A549 (cell line): ENCODE results near the gene BCLAF1. TPM values are rescaled to one million over a fixed set of nuclear protein-coding genes. Genes with fewer than 3 reads are reported as not detected.

Experiments
- ATAC-seq, 2 experiments: fragments of 200-7000 bp in 1 of 2; fragments of >200 bp in 1 of 2; cut with Nextera tagmentation in 1 of 2; cut with Tn5 transposase in 1 of 2; 3 replicates each; pipeline versions ENCODE4 v1.8.0 to v1.9.1; 2018 to 2020; ENCODE audit warnings: mild to moderate bottlenecking in 1 of 2, moderate library complexity in 1 of 2
- CTCF ChIA-PET: fragments of 300-600 bp; sonication (Branson Sonifier 250); formaldehyde crosslinking; extraction: SDS; loops from one replicate; lab custom pipeline; 2021; ENCODE audit warnings: antibody characterized with exemption, inconsistent platforms; lab: Yijun Ruan, JAX
- POLR2A ChIA-PET: fragments of 350-600 bp; formaldehyde crosslinking; extraction: SDS; loops from one replicate; lab custom pipeline; 2021; ENCODE audit warnings: antibody characterized with exemption, inconsistent platforms; lab: Yijun Ruan, JAX
- DNase-seq, 2 experiments: peaks; one replicate each; pipeline versions ENCODE4 v3.0.0 to v3.0.0-alpha.2; 2011 to 2016; ENCODE audit warnings: low read depth in 1 of 2, low spot score in 1 of 2
- FAIRE-seq: peaks from 2 replicates; lab custom pipeline; 2011; peaks lifted over from hg19 to GRCh38; lab: Jason Lieb, UNC
- H3K27ac ChIP-seq, 2 experiments: fragments of >200 bp; sonication (Bioruptor Twin); formaldehyde crosslinking; 3 replicates each; pipeline ENCODE4 v1.5.1; 2016 to 2017
- H3K4me1 ChIP-seq: fragments of >200 bp; sonication (Bioruptor Twin); formaldehyde crosslinking; 3 replicates; pipeline ENCODE4 v1.6.1; 2016
- H3K4me2 ChIP-seq: fragments of >200 bp; sonication (Bioruptor Twin); formaldehyde crosslinking; 3 replicates; pipeline ENCODE4 v1.6.1; 2016
- H3K4me3 ChIP-seq: fragments of >200 bp; sonication (Bioruptor Twin); formaldehyde crosslinking; 3 replicates; pipeline ENCODE4 v1.5.1; 2016
- H3K9me3 ChIP-seq: fragments of >200 bp; sonication (Bioruptor Twin); formaldehyde crosslinking; 3 replicates; pipeline ENCODE4 v1.6.1; 2016
- CHD2 ChIP-seq: fragments of 150-350 bp; IDR thresholded peaks from 2 replicates; pipeline ENCODE4 v1.6.1; 2014; ENCODE audit warnings: low read length; ENCODE audit not compliant: partially characterized antibody
- EHF ChIP-seq: fragments of 250-450 bp; sonication (Bioruptor Pico); IDR thresholded peaks from 2 replicates; pipeline ENCODE4 v1.5.0; 2020; ENCODE audit warnings: mild to moderate bottlenecking
- FOSL2 ChIP-seq, 2 experiments: fragments of 450-650 bp in 1 of 2; fragments of >200 bp in 1 of 2; sonication (Bioruptor Twin) in 1 of 2; formaldehyde crosslinking; IDR thresholded peaks; 2 replicates each; pipeline versions ENCODE4 v1.5.0 to v1.6.1; 2016 to 2020; ENCODE audit warnings: mild to moderate bottlenecking in 1 of 2, moderate library complexity in 1 of 2
- HDAC2 ChIP-seq: fragments of 200-600 bp; sonication (generic); IDR thresholded peaks from 2 replicates; pipeline ENCODE4 v1.6.1; 2016
- HOXA7 ChIP-seq: fragments of 250-450 bp; sonication (Bioruptor Pico); IDR thresholded peaks from 2 replicates; pipeline ENCODE4 v1.5.0; 2020; ENCODE audit warnings: mild to moderate bottlenecking, moderate library complexity
- HOXB5 ChIP-seq: fragments of 250-450 bp; sonication (Bioruptor Pico); IDR thresholded peaks from 2 replicates; pipeline ENCODE4 v1.5.0; 2020; ENCODE audit warnings: mild to moderate bottlenecking, moderate library complexity
- JUN ChIP-seq, 2 experiments: fragments of >200 bp; sonication (Bioruptor Twin); formaldehyde crosslinking; IDR thresholded peaks; 2 replicates in 1 of 2; 3 replicates in 1 of 2; pipeline ENCODE4 v1.6.1; 2016 to 2017
- MAFK ChIP-seq: fragments of 450-650 bp; IDR thresholded peaks from 2 replicates; pipeline ENCODE4 v1.6.1; 2014; ENCODE audit not compliant: partially characterized antibody
- MAZ ChIP-seq: fragments of 150-350 bp; IDR thresholded peaks from 2 replicates; pipeline ENCODE4 v1.6.1; 2014; ENCODE audit warnings: antibody characterized with exemption, low read depth, low read length, borderline replicate concordance
- NFE2L2 ChIP-seq: fragments of 150-350 bp; conservative IDR thresholded peaks from 2 replicates; pipeline ENCODE4 v1.6.1; 2014; ENCODE audit warnings: low read length
- NPAS2 ChIP-seq: fragments of 250-450 bp; sonication (Bioruptor Pico); IDR thresholded peaks from 2 replicates; pipeline ENCODE4 v1.8.0; 2022; ENCODE audit warnings: mild to moderate bottlenecking, moderate library complexity, borderline replicate concordance
- NR3C1 ChIP-seq: fragments of >200 bp; sonication (Bioruptor Twin); formaldehyde crosslinking; IDR thresholded peaks from 3 replicates; pipeline ENCODE4 v1.6.1; 2017
- PHF8 ChIP-seq: fragments of 200-600 bp; sonication (generic); IDR thresholded peaks from 2 replicates; pipeline ENCODE4 v1.6.1; 2016; ENCODE audit warnings: low read depth, mild to moderate bottlenecking, antibody characterized with exemption, moderate library complexity, borderline replicate concordance
- RAD21 ChIP-seq, 2 experiments: fragments of >200 bp in 1 of 2; sonication (Bioruptor Twin) in 1 of 2; formaldehyde crosslinking in 1 of 2; IDR thresholded peaks in 1 of 2; conservative IDR thresholded peaks in 1 of 2; 2 replicates in 1 of 2; 3 replicates in 1 of 2; pipeline ENCODE4 v1.6.1; 2012 to 2018; ENCODE audit warnings: inconsistent platforms in 1 of 2
- SREBF2 ChIP-seq: fragments of 450-650 bp; IDR thresholded peaks from 2 replicates; pipeline ENCODE4 v1.6.1; 2014; ENCODE audit warnings: mild to moderate bottlenecking, moderate library complexity
- ZFP36 ChIP-seq: fragments of 450-650 bp; IDR thresholded peaks from 2 replicates; pipeline ENCODE4 v1.6.1; 2014; ENCODE audit warnings: borderline replicate concordance; ENCODE audit not compliant: partially characterized antibody
- WGBS: methylation state at CpG from one replicate; pipeline ENCODE4 v1.1.6; 2017; ENCODE audit errors: missing lambda C conversion rate; 5-methylcytosine and 5-hydroxymethylcytosine counted together
- polyA plus RNA-seq, 4 experiments: library from polyadenylated mRNA; depleted of rRNA in 3 of 4; stranded (reverse); fragments of >200 nt; fragmentation: RNase III in 1 of 4; extraction: RNeasy Plus Mini Kit Qiagen cat#74134 plus additional on column Dnase treatment in 1 of 4; gene quantifications; 2 replicates in 3 of 4; 3 replicates in 1 of 4; pipeline ENCODE4 v1.2.3, GENCODE V29; 2011 to 2017
- TF ChIP-seq, protein P1 (sequence below): fragments of 250-450 bp; sonication (Bioruptor Pico); IDR thresholded peaks from 2 replicates; pipeline ENCODE4 v1.5.0; 2020; ENCODE audit warnings: low read depth, mild to moderate bottlenecking, moderate library complexity
- TF ChIP-seq, protein P2 (sequence below): fragments of 200-600 bp; sonication (generic); IDR thresholded peaks from 2 replicates; pipeline ENCODE4 v1.6.1; 2016; ENCODE audit warnings: antibody characterized with exemption, mild to moderate bottlenecking, moderate library complexity
- TF ChIP-seq, protein P3 (sequence below): fragments of >200 bp; sonication (Bioruptor Twin); formaldehyde crosslinking; IDR thresholded peaks from 3 replicates; pipeline ENCODE4 v1.5.1; 2016
- TF ChIP-seq, protein P4 (sequence below): IDR thresholded peaks from 2 replicates; pipeline ENCODE4 v1.6.1; 2012

BCLAF1 gene
- polyA plus RNA-seq, 2 of the 4 experiments (the other 2 are of a cell fraction): 96.0 to 122 TPM

DNA sequence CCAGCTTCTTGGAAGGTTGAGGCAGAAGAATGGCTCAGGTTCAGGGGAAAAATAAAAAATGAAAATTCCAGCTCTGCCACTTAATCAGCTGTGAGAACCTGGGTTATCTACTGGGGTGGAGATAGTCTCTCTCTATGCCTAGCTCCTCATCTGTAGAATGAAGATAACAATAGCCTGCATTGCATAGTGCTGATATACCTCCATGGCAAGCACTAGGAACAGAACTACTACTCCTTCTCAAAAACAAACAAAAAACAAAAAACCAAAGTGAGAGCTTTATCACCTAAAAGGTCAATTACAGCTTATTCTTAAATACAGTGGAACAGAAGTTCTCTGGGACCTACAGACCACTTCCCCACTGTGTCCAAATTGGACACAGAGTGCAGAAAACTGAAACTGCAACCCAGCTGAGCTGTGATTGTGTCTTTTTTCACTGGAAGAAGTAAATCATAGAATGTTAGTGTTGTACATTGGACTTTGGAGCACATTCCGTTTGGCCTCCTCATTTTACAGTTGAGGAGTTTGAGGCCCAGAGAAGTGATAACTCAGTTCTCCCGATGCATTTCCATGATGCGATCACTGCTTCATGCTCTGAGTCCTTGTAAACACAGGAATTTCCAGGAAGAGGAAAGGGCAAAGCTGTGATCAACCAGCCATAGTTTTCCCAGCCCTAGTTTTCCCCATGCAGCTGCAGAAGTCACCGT, 62.8 kb downstream of the BCLAF1 start:
- Histone ChIP-seq H3K9me3 (peaks cover 5% of the 10 kb centered on the region; the same call in 2 of the 3 replicates), H3K4me1 (peaks cover 22% of the 10 kb centered on the region), H3K27ac (peak overlapping the region; percentile 87 to 93), H3K4me2 (peak overlapping the region; percentile 64), H3K4me3 (no peak overlapping the region)
- POLR2A ChIA-PET: interaction anchor here (0.6 to 1.1 kb wide), 2 partner anchors 171 to 212 kb away, joined by 3 read pairs; no protein-coding TSS in a partner anchor
- TF ChIP-seq NPAS2 (CRISPR knock-in tag) (no peak), MAZ (no peak), HOXA7 (CRISPR knock-in tag) (no peak), FOSL2 (IDR thresholded peaks at IDR 0.05) (no peak), FOSL2 (CRISPR knock-in tag; IDR thresholded peaks at IDR 0.05) (no peak), RAD21 (conservative IDR thresholded peaks at IDR 0.05 in 1 of 2, IDR thresholded peaks at IDR 0.05 in 1 of 2) (no peak), EHF (no peak), PHF8 (no peak), HOXB5 (CRISPR knock-in tag) (no peak), ZFP36 (no peak), CHD2 (no peak), JUN (IDR thresholded peaks at IDR 0.05) (no peak), MAFK (no peak), NR3C1 (no peak), HDAC2 (no peak), NFE2L2 (no peak), SREBF2 (no peak)
- TF ChIP-seq, protein P1, sequence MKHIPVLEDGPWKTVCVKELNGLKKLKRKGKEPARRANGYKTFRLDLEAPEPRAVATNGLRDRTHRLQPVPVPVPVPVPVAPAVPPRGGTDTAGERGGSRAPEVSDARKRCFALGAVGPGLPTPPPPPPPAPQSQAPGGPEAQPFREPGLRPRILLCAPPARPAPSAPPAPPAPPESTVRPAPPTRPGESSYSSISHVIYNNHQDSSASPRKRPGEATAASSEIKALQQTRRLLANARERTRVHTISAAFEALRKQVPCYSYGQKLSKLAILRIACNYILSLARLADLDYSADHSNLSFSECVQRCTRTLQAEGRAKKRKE: no peak
- TF ChIP-seq, protein P2, sequence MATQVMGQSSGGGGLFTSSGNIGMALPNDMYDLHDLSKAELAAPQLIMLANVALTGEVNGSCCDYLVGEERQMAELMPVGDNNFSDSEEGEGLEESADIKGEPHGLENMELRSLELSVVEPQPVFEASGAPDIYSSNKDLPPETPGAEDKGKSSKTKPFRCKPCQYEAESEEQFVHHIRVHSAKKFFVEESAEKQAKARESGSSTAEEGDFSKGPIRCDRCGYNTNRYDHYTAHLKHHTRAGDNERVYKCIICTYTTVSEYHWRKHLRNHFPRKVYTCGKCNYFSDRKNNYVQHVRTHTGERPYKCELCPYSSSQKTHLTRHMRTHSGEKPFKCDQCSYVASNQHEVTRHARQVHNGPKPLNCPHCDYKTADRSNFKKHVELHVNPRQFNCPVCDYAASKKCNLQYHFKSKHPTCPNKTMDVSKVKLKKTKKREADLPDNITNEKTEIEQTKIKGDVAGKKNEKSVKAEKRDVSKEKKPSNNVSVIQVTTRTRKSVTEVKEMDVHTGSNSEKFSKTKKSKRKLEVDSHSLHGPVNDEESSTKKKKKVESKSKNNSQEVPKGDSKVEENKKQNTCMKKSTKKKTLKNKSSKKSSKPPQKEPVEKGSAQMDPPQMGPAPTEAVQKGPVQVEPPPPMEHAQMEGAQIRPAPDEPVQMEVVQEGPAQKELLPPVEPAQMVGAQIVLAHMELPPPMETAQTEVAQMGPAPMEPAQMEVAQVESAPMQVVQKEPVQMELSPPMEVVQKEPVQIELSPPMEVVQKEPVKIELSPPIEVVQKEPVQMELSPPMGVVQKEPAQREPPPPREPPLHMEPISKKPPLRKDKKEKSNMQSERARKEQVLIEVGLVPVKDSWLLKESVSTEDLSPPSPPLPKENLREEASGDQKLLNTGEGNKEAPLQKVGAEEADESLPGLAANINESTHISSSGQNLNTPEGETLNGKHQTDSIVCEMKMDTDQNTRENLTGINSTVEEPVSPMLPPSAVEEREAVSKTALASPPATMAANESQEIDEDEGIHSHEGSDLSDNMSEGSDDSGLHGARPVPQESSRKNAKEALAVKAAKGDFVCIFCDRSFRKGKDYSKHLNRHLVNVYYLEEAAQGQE: no peak
- TF ChIP-seq, protein P3, sequence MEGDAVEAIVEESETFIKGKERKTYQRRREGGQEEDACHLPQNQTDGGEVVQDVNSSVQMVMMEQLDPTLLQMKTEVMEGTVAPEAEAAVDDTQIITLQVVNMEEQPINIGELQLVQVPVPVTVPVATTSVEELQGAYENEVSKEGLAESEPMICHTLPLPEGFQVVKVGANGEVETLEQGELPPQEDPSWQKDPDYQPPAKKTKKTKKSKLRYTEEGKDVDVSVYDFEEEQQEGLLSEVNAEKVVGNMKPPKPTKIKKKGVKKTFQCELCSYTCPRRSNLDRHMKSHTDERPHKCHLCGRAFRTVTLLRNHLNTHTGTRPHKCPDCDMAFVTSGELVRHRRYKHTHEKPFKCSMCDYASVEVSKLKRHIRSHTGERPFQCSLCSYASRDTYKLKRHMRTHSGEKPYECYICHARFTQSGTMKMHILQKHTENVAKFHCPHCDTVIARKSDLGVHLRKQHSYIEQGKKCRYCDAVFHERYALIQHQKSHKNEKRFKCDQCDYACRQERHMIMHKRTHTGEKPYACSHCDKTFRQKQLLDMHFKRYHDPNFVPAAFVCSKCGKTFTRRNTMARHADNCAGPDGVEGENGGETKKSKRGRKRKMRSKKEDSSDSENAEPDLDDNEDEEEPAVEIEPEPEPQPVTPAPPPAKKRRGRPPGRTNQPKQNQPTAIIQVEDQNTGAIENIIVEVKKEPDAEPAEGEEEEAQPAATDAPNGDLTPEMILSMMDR: no peak
- TF ChIP-seq, protein P4, sequence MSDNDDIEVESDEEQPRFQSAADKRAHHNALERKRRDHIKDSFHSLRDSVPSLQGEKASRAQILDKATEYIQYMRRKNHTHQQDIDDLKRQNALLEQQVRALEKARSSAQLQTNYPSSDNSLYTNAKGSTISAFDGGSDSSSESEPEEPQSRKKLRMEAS: no peak
- peak; percentile 48 to 69; a peak in 3 of 6 replicates for ATAC-seq
- no peak for FAIRE-seq
- no peak for DNase-seq
- CTCF ChIA-PET: interaction anchor here (0.6 to 3.5 kb wide), 64 partner anchors 9 to 804 kb away, joined by 3 to 50 read pairs (median 4); partner anchors contain the start of genes AHI1 and MAP7
- WGBS: 82% methylated on average over 4 of the region's 4 CpGs
